H1 (cell line): ENCODE measurements around the gene USB1.

Experiments used
- ATF2 ChIP-seq: IDR thresholded peaks from 2 replicates; pipeline ENCODE4 v1.6.1; 2012; ENCODE audit warnings: low read length, inconsistent platforms
- EZH2 ChIP-seq: fragments of 200-600 bp; sonication (generic); IDR thresholded peaks from 2 replicates; pipeline ENCODE4 v1.7.1; 2012; ENCODE audit warnings: low read depth, mild to moderate bottlenecking, moderate library complexity, low read length, inconsistent platforms; ENCODE audit not compliant: severe bottlenecking
- GABPA ChIP-seq: IDR thresholded peaks from 2 replicates; pipeline ENCODE4 v1.6.1; 2011; ENCODE audit warnings: mild to moderate bottlenecking, low read length, moderate library complexity, borderline replicate concordance; ENCODE audit not compliant: insufficient read depth
- GTF2F1 ChIP-seq: IDR thresholded peaks from 2 replicates; pipeline ENCODE4 v1.6.1; 2012; ENCODE audit warnings: low read depth, low read length, improper control_type of control experiment, borderline replicate concordance
- JUN ChIP-seq: IDR thresholded peaks from 2 replicates; pipeline ENCODE4 v1.6.1; 2011; ENCODE audit warnings: low read depth, mild to moderate bottlenecking, improper control_type of control experiment, low read length
- POLR2A ChIP-seq, 2 experiments: IDR thresholded peaks; 1 replicate in 1 of 2; 2 replicates in 1 of 2; pipeline ENCODE4 v1.6.1; 2011; ENCODE audit warnings: low read depth in 2 of 2, low read length in 2 of 2, mild to moderate bottlenecking in 2 of 2; ENCODE audit errors: control extremely low read depth in 1 of 2
- POLR2AphosphoS5 ChIP-seq: IDR thresholded peaks from 2 replicates; pipeline ENCODE4 v1.6.1; 2011; ENCODE audit warnings: low read depth, low read length
- SP1 ChIP-seq: IDR thresholded peaks from 2 replicates; pipeline ENCODE4 v1.6.1; 2011; ENCODE audit warnings: low read depth, low read length
- TF ChIP-seq, protein P1 (sequence below), 3 experiments: IDR thresholded peaks; 1 replicate in 2 of 3; 2 replicates in 1 of 3; pipeline versions ENCODE4 v1.5.1 to v1.6.1; 2011; ENCODE audit warnings: low read length in 3 of 3, mild to moderate bottlenecking in 3 of 3, inconsistent platforms in 2 of 3, low read depth in 1 of 3, moderate library complexity in 1 of 3; ENCODE audit not compliant: insufficient read depth in 1 of 3; ENCODE audit errors: control extremely low read depth in 1 of 3

GRCh38 chr16:58042886-58043515 lies 41.8 kb downstream of the USB1 start:
- TF ChIP-seq EZH2 (no peak), GTF2F1 (no peak), GABPA (no peak), POLR2A (IDR thresholded peaks at IDR 0.05; ENCODE audit: control extremely low read depth in 1 of 2, low read depth in 2 of 2, low read length in 2 of 2) (no peak), SP1 (no peak), POLR2AphosphoS5 (no peak), ATF2 (no peak), JUN (no peak)
- TF ChIP-seq, protein P1, sequence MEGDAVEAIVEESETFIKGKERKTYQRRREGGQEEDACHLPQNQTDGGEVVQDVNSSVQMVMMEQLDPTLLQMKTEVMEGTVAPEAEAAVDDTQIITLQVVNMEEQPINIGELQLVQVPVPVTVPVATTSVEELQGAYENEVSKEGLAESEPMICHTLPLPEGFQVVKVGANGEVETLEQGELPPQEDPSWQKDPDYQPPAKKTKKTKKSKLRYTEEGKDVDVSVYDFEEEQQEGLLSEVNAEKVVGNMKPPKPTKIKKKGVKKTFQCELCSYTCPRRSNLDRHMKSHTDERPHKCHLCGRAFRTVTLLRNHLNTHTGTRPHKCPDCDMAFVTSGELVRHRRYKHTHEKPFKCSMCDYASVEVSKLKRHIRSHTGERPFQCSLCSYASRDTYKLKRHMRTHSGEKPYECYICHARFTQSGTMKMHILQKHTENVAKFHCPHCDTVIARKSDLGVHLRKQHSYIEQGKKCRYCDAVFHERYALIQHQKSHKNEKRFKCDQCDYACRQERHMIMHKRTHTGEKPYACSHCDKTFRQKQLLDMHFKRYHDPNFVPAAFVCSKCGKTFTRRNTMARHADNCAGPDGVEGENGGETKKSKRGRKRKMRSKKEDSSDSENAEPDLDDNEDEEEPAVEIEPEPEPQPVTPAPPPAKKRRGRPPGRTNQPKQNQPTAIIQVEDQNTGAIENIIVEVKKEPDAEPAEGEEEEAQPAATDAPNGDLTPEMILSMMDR (IDR thresholded peaks at IDR 0.05; ENCODE audit: control extremely low read depth in 1 of 3, insufficient read depth in 1 of 3, low read depth in 1 of 3, low read length in 3 of 3), result no peak
